Limb (tissue), 2 donors: ENCODE measurements around the gene ATP11C.
"Not testable (repeated sequence)": the region's sequence is repeated elsewhere in the genome, so short reads cannot be mapped to it uniquely, and the experiment has no call there.

Source experiments
- DNase-seq, 2 donors: peaks; one replicate each; pipeline ENCODE4 v3.0.0-alpha.2; 2016; ENCODE audit errors: extremely low spot score in 2 of 2

The ATP11C gene

DNA sequence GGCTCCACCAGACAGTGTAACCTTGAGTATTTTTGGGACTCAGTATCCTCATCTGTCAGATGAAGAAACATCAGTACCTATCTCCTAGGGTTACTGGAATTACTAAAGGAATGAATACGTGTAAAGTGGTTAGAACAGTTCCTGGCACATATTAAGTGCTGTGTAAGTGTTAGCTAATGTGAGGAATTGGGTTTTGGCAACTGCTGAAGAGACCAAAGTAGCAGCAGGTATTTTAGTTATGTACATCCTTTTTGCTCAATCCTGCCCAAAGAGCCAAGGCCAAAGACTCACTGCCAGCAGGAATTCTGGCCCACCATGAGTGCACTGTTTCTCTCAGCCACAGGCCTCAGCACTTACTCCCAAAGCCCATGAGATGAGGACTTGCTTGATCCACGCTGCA is 208.2 kb downstream of the ATP11C start:
- DNase-seq, result no peak

DNA sequence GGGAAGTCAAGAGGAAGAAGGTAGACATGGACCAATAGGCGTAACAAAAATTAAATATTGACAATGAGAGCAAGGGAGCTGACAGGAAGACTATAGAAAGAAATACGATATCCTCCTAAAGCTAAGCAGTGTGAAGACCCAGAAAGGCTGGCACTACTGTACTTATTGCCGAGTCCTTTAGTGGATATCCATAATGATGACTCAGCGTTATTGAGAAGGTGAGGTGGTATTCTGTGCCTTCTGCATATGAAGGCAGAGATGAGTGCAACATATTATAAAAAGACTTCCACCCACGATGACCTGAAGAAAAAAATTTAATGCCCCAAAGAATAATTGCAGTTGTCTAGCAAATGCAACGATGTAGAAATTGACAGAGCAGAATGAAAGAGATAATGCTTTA is 211.9 kb downstream of the ATP11C start:
- DNase-seq, result no peak

DNA sequence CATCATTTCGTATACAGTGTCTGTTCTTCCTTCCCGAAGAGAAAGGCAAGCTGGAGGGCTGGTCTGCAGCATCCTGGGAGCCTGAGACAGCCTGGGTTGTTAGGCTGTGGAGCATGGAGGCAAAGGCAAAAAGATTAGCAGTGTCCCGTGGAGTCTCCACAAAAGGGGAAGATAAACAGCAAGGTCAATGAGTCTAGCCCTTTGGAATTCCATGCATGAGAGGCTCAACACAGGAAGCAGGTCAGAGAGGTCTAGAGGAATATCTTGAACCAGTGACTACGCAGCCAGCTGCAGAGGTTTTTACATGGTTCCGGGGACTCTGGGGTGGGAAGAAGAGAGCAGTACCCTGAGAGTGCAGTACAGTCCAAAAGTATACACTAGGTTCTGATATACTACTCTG is 212.7 kb downstream of the ATP11C start:
- DNase-seq, result no peak

DNA sequence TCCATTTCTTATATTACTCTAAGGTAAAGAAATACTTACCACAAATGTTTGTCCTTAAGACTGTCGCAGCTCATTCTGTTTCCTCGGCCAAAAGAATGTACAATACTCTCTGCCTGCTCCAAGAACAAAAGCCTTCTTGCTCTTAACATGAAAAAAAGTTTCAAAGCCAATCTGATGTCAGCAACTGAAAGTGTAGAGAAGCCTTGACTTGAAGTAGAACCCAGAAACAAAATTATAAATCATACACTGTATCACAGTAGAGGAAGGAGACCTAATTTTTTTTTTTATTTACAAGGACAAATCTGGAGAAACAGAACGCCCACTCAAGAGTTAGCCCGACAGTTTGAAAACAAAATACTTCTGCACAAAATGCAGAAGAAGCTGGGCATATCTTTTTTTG is 224.8 kb downstream of the ATP11C start, which contains the start of gene MCF2:
Gene MCF2, minus strand, starts transcription at position 101 of the 400 bp plus-strand sequence. CDS start 56,423 bp downstream, outside the sequence.
- DNase-seq, result no peak

DNA sequence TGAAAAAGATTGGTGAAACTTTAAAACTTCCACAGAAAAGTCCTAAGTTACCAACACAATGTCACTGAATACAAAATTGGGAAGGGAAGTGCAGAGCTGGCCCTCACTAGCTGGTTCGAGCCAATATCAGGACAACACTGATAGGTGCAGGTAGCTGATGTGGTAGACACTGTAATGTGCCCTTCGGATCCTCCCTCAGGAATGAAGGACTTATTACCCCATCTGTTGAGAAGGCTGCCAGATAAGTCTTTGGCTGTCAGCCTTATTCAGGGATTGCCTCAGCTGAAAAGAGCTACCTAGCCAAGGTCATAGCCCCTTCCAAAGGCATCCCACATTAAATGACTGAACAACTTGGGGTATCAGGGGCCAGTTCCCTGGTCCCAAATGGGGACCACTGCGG is 230.2 kb downstream of the ATP11C start:
- DNase-seq, result no peak

GRCh38 chrX:139692908-139693307 is 239.9 kb downstream of the ATP11C start:
- no peak for DNase-seq

DNA sequence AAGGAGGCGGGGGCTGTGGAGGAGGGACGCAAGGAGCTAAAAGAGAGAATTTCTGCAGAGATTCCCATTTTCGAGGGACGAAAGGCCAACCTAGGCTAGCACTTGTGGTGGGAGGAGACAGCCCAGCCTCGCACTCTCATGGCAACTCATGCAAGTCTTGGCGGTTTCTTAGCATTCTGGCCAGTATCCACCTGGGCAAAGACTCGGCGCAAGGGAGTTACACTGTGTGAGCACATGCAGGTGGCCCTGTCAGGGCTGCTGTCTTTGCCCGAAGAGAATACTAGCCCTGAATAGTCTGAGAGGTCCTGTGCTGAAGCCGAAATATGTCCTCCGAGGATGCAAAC is 240.4 kb downstream of the ATP11C start:
- no peak for DNase-seq

GRCh38 chrX:139691843-139692505 is 240.9 kb downstream of the ATP11C start:
- DNase-seq, result peak in 1 of 2 donors; percentile 33

DNA sequence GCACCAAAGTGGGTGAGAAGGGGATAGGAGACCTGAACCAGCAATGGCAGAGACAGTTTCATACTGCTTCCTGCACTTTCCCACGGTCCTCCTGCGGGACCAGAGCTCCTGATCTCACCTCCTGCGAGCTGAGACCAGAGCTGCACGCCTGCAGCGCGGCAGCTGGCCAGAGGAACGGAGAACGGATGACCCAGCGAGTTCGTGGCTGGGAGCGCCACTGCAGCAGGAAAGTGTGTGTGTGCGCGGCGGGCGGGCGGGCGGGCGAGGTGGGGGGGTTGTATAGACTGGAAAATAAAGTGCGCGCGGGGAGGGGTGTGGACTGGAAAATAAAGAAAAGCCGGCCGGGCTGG is 241.4 kb downstream of the ATP11C start:
- DNase-seq, result peak in 1 of 2 donors; percentile 29

DNA sequence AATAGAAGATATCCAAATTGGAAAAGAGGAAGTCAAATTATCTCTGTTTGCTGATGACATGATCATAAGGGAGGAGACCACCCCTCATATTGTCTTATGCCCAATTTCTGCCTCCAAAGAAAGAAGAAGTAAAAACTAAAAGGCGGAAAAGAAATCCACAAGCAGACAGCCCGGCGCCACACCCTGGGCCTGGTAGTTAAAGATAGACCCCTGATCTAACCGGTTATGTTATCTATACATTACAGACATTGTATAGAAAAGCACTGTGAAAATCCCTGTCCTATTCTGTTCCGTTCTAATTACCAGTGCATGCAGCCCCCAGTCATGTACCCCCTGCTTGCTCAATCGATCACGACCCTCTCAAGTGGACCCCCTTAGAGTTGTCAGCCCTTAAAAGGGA is 247.7 kb downstream of the ATP11C start:
- not testable (repeated sequence) for DNase-seq

DNA sequence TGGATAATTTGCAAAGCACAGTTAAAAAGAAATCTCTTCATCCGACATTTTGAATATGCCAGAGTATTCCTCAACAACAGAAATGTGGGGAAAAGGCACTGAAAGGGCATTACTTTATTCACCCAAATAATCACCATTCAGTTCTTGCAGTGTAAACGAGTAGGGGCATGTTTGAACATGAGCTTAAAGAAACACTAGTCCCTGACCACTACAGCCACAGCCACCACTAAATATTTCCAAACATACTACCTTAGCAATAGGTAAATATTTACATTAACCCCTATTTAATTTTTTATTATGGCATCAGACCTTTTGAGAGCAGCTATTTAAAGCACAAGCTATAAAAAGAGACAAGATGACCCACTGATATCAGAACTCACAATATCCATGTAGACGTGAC is 252.5 kb downstream of the ATP11C start:
- DNase-seq, result no peak
